Measurements from ENCODE around the gene AQP9.

Gene AQP9

DNA sequence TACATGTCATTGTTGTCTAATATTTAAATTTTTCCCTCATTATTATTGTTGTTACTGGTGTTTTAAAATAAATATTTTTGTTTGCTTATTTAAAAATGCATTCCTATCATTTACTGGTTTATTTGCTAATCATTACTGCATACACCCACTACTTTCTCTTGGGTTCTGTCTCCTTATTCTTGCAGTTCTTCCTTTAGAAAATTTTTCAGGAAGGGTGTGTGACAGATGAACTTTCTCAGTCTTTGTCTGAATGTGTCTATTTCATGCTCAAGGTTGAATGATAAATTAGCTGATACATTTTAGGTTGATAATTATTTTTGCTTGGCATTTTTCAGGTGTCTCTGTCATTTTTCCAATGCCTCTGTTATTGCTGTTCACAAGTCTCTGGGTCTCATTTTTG is 7.4 kb downstream of the AQP9 start:
- H3K27ac ChIP-seq: no peak overlapping the region
- POLR2A ChIA-PET (ENCODE audit: low non-redundant PET): no interaction called here
- DNase-seq (ENCODE audit: low spot score): no peak

DNA sequence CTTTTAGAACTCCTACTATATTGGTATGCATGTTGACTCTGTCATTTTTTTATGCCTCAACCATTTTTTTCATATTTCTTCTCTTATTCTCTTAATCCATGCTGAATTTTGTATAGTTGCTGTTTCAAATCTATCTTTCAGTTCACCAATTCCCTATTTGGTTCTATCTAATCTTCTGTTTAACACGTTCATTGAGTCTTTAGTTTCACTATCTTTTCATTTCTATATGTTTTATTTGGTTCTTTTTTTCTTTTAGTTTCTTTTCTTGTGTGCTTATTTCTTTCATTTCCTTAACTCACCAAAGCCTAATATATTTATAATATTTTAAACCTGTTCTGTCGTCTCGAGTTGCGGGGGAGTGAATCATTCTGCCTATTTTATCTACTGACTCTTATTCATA is 8.0 kb downstream of the AQP9 start:
- ChIA-PET POLR2A (ENCODE audit: low non-redundant PET) (no interaction called here), CTCF (no interaction called here)
- no peak for DNase-seq (ENCODE audit: low spot score)
- H3K27ac ChIP-seq: no peak overlapping the region
- TF ChIP-seq, protein P1, sequence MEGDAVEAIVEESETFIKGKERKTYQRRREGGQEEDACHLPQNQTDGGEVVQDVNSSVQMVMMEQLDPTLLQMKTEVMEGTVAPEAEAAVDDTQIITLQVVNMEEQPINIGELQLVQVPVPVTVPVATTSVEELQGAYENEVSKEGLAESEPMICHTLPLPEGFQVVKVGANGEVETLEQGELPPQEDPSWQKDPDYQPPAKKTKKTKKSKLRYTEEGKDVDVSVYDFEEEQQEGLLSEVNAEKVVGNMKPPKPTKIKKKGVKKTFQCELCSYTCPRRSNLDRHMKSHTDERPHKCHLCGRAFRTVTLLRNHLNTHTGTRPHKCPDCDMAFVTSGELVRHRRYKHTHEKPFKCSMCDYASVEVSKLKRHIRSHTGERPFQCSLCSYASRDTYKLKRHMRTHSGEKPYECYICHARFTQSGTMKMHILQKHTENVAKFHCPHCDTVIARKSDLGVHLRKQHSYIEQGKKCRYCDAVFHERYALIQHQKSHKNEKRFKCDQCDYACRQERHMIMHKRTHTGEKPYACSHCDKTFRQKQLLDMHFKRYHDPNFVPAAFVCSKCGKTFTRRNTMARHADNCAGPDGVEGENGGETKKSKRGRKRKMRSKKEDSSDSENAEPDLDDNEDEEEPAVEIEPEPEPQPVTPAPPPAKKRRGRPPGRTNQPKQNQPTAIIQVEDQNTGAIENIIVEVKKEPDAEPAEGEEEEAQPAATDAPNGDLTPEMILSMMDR (conservative IDR thresholded peaks at IDR 0.05; ENCODE audit: low read depth): no peak

More for the DNA sequence above, 7.4 kb downstream of the AQP9 start:
- TF ChIP-seq, protein P1 (conservative IDR thresholded peaks at IDR 0.05; ENCODE audit: low read depth): no peak
- CTCF ChIA-PET: no interaction called here

DNA sequence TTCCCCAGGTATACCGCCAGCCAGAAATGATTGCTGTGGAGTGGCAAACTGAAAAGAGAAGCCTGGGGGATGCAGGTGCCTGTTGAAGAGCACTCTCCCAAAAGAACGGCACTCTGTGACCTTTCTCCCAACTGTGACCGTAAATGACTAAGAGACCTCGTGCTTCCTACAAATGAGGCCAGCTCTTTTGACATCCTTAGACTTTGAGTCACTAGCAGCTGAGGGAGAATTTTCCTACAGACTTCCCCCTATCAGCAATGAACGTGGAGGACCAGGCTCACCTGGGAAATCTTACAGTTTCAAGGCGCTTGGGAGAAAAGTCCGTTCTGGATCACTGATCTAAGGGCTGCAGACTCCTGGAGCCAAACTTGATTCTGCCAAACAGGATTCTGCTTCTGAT is 8.6 kb downstream of the AQP9 start:
- POLR2A ChIA-PET (ENCODE audit: low non-redundant PET): no interaction called here
- H3K27ac ChIP-seq: no peak overlapping the region
- no peak for DNase-seq (ENCODE audit: low spot score)
- CTCF ChIA-PET: no interaction called here
- TF ChIP-seq, protein P1 (conservative IDR thresholded peaks at IDR 0.05; ENCODE audit: low read depth): no peak

DNA sequence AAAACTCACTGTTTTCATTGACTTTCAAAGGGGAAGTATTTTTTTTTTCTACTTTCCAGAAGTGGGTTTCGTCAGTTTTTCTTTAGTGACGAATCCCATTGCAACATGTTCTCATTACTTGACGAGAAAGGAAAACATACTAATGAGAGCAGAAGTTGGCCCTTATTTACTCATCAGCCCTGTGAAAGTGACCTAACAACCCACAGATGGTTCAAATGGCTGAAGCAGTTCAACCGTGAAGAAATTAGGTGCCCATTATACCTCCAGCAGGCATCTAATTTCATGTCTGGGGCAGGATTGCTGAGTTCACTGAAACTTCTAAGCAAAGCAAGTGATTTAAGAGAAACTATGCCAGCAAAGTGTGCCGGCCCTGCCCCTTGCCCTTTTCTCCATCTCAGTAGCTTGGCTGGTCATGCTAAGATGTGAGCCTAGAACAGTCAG is 9.0 kb downstream of the AQP9 start:
- POLR2A ChIA-PET (ENCODE audit: low non-redundant PET): no interaction called here
- no peak overlapping the region for H3K27ac ChIP-seq
- DNase-seq (ENCODE audit: low spot score): no peak
- TF ChIP-seq, protein P1 (conservative IDR thresholded peaks at IDR 0.05; ENCODE audit: low read depth): no peak
- CTCF ChIA-PET: no interaction called here

DNA sequence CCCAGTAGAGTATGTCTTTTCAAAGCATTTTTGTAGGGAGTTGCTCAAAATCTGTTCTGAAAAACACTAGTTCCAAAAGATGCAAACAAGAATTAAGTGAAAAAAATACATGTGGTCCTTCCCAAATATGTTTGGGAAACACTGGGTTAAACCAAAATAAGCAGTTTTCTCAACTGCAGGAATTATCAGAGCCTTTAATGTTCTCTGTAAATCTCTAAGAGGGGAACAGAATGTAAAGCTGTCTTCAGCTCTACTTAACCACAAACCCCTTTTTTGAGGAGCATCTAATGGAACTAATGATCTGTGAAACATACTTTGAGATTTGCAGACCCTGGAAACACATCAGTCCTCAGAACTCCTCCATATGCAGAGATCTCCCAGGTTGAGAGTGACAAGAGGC is 9.9 kb downstream of the AQP9 start:
- ChIA-PET CTCF (interaction anchor here (0.6 kb wide), 1 partner anchor 550 kb away, joined by 3 read pairs; no protein-coding TSS in a partner anchor), POLR2A (ENCODE audit: low non-redundant PET) (no interaction called here)
- DNase-seq (ENCODE audit: low spot score): no peak
- TF ChIP-seq, protein P1 (conservative IDR thresholded peaks at IDR 0.05; ENCODE audit: low read depth): no peak
- H3K27ac ChIP-seq: no peak overlapping the region

DNA sequence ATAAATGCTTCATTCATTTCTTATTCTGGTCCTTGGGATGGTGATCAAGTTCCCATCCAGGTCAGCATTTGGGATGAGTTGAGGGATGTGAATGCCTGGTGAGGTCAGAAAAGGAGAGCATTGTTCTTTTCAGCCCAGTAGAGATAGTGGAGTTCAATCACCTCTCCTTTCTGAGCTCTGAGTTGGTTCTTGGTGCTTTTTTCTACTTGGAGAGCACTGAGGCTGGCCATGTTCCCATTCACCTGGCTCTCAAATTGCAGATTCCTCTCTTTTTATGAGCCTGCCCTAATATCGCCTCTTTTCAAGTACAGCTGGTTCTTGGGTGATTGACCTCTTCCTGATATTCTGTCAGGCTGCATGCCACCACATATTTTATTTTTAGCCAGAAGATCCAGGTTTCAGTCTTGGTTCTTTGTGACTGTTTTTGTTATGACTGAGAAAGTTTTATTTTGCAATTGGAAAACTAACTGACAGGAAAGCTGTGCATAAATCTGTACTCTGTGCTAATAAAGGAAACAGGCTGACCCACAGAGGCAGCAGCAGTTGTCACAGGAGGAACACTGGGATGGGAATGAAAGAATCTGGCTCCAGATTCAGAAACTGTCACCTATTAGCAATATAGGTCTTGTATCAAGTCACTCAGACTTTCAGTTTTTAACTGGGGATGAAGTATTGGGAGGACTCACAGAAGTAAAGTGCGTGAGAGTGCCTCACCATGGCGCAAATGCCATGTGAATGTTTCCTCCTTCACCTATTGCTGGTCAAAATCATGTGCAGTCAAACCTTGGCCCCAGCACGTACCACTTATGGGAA is 10.7 kb downstream of the AQP9 start:
- DNase-seq (ENCODE audit: low spot score): no peak
- H3K27ac ChIP-seq: no peak overlapping the region
- CTCF ChIA-PET: interaction anchor here (0.6 kb wide), 2 partner anchors 549 to 785 kb away, joined by 3 to 4 read pairs; no protein-coding TSS in a partner anchor
- POLR2A ChIA-PET (ENCODE audit: low non-redundant PET): no interaction called here
- TF ChIP-seq, protein P1 (conservative IDR thresholded peaks at IDR 0.05; ENCODE audit: low read depth): no peak

Measured in RWPE1 (cell line).